GM10266 (cell line): ENCODE measurements around the gene IL11RA.
"Not testable (repeated sequence)": the region's sequence is repeated elsewhere in the genome, so short reads cannot be mapped to it uniquely, and the experiment has no call there.

ENCODE experiments used
- DNase-seq: peaks from one replicate; pipeline ENCODE4 v3.0.0; 2012; ENCODE audit errors: extremely low spot score
- TF ChIP-seq, protein P1 (sequence below): IDR thresholded peaks from 2 replicates; pipeline ENCODE4 v1.5.1; 2012; ENCODE audit warnings: mild to moderate bottlenecking, low read depth; ENCODE audit not compliant: control insufficient read depth, insufficient read depth; ENCODE audit errors: missing control alignments

Gene IL11RA

DNA sequence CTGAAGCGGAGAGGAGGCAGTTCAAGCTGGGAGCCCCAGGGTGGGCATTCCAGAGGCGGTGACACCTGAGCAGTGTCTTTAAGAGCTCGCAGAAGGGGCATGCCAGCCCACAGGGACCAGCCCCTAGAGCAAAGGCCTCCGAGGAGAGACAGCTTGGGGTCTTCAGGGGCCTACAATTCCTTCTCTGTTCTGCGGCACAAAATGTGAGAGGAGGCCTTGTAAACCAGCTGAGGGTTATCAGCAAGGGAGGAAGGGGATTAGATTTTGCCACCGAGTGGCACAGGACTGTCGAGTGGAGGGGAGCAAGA, 13.9 kb upstream of the IL11RA start:
- TF ChIP-seq, protein P1, sequence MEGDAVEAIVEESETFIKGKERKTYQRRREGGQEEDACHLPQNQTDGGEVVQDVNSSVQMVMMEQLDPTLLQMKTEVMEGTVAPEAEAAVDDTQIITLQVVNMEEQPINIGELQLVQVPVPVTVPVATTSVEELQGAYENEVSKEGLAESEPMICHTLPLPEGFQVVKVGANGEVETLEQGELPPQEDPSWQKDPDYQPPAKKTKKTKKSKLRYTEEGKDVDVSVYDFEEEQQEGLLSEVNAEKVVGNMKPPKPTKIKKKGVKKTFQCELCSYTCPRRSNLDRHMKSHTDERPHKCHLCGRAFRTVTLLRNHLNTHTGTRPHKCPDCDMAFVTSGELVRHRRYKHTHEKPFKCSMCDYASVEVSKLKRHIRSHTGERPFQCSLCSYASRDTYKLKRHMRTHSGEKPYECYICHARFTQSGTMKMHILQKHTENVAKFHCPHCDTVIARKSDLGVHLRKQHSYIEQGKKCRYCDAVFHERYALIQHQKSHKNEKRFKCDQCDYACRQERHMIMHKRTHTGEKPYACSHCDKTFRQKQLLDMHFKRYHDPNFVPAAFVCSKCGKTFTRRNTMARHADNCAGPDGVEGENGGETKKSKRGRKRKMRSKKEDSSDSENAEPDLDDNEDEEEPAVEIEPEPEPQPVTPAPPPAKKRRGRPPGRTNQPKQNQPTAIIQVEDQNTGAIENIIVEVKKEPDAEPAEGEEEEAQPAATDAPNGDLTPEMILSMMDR: no peak
- no peak for DNase-seq

DNA sequence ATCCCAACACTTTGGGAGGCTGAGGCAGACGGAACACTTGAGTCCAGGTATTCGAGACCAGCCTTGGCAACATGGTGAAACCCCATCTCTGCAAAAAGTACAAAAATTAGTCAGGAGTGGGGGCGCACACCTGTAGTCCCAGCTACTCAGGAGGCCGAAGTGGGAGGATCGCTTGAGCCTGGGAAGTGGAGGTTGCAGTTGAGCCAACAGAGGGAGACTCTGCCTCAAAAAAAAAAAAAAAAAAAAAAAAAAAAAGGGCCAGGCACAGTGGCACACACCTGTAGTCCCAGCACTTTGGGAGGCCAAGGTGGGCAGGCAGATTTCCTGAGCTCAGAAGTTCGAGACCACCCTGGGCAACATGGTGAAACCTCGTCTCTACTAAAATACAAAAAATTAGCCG, 12.7 kb upstream of the IL11RA start:
- not testable (repeated sequence) for DNase-seq

DNA sequence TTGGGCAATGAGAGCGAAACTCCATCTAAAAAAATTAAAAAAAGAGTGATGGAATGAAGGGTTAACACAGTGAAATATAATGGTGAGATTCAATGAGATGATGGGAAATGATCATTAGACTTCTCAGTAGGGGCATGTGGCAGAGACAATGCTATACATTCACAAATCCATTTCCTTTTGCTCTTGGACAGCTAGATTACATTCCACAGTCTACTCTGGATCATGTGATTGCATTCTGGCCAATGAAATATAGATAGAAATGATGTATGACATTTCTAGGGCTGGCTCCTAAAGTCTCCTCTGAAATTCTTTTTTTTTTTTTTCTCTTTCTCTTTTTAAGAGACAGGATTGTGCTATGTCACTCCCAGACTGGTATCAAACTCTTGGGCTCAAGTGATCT, 9.3 kb upstream of the IL11RA start:
- no peak for DNase-seq

DNA sequence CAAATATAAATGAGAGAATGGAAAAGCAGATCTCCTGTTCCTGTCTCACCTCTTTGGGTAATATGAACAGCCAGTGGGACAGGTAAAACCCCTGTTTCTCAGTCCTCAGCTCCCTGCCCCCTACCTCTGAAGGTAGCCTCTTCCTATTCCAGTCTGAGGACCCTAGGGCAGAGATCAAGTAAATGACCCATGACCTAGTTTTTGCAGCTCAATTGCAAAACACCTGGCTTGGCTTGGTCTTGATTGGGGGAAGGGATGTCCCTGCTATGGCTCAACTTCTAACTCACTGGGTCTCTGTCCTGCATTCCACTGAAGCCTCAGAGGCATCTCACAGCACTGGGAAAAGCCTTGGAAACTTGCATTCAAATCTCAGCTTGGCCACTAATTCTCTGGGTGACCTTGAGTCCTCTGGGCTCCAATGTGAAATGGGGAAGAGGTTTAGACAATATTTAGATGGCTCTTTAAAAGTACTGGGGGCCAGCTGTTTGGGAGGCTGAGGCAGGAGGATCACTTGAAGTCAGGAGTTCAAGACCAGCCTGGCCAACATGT, 7.1 kb upstream of the IL11RA start:
- TF ChIP-seq, protein P1: no peak
- DNase-seq: no peak

More for the DNA sequence above, 9.3 kb upstream of the IL11RA start:
- TF ChIP-seq, protein P1: no peak

DNA sequence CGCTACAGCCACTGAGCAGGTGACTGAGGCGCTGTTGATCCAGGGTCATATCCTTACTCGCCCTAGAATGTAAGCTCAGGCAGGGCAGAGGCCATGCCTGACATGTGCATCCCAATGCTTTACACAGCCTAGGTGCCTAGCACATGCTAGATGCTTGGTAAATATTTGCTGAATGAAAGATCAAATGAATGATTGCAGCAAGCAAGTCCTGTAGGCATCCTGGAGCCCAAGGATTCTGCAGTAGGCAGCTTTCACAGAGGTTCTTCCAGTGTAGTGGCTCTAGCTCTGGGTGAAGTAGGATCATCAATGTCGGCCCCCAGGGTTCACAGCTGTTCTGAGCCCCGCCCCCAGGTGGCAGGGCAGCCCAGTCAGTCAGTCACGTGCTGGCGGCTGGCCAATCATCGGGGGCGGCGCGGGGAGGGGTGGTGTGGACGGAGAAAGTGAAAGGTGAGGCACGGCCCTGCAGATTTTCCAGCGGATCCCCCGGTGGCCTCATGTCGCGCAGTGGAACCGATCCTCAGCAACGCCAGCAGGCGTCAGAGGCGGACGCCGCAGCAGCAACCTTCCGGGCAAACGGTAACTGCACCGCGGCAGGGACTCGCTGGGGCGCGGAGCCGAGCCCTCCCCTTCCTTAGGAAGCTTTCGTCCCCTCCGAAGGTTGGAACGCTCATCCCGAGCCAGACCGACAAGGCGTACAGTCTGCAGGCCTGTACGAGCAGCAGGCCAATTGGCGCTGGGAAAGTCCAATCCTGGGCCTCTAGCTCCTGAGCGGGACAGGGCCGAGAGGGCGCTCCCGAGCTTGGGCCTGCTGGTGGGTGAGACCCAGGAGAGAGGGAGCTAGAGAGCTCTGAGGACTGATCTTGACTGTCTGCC, 5.5 kb upstream of the IL11RA start, which contains the start of gene GALT:
GALT (plus strand) TSS at position 465 of the 873 bp plus-strand sequence; CDS start at position 495, 30 bp downstream.
- TF ChIP-seq, protein P1: peak; percentile 66
- peak; percentile 98 for DNase-seq

DNA sequence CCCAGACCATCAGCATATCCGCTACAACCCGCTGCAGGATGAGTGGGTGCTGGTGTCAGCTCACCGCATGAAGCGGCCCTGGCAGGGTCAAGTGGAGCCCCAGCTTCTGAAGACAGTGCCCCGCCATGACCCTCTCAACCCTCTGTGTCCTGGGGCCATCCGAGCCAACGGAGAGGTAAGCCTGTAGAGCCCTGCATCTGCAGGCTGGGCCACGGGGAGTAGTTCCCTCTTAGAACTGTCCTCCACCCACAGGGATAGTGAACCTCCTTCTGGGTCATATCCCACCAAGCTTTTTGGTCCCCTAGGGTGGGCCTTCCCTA, 4.9 kb upstream of the IL11RA start:
- TF ChIP-seq, protein P1: no peak
- DNase-seq: no peak

DNA sequence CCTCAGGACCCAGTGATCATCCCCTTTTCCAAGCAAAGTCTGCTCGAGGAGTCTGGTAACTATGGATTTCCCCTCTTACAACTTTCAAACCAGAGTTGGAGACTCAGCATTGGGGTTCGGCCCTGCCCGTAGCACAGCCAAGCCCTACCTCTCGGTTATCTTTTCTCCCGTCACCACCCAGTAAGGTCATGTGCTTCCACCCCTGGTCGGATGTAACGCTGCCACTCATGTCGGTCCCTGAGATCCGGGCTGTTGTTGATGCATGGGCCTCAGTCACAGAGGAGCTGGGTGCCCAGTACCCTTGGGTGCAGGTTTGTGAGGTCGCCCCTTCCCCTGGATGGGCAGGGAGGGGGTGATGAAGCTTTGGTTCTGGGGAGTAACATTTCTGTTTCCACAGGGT, 4.3 kb upstream of the IL11RA start:
- no peak for DNase-seq
- TF ChIP-seq, protein P1: no peak
